HepG2 (cell line): ENCODE measurements around the gene CDC26. TPM values are rescaled to one million over a fixed set of nuclear protein-coding genes. Genes with fewer than 3 reads are reported as not detected.
A peak's percentile ranks its signal among the peaks of the same experiment; 100 is the strongest.

Experiments
- ATF7 ChIP-seq, 2 experiments: fragments of 450-650 bp in 1 of 2; sonication (generic) in 1 of 2; formaldehyde crosslinking in 1 of 2; IDR thresholded peaks; 2 replicates each; pipeline versions ENCODE4 v1.4.0 to v1.6.1; 2016 to 2020; ENCODE audit warnings: antibody characterized with exemption in 1 of 2, mild to moderate bottlenecking in 1 of 2, missing genetic modification reagents in 1 of 2
- ETV5 ChIP-seq: IDR thresholded peaks from 2 replicates; pipeline ENCODE4 v1.6.1; 2018; ENCODE audit warnings: missing biosample characterization, missing genetic modification reagents, inconsistent platforms, borderline replicate concordance
- FOXA1 ChIP-seq, 2 experiments: fragments of 450-650 bp in 1 of 2; sonication (generic) in 1 of 2; formaldehyde crosslinking in 1 of 2; IDR thresholded peaks; 2 replicates each; pipeline versions ENCODE4 v1.4.0 to v1.6.1; 2016 to 2020; ENCODE audit warnings: missing genetic modification reagents in 1 of 2
- HIVEP1 ChIP-seq: sonication (generic); formaldehyde crosslinking; IDR thresholded peaks from 2 replicates; pipeline ENCODE4 v1.4.0; 2020; ENCODE audit warnings: mild to moderate bottlenecking, missing genetic modification reagents
- JUN ChIP-seq: sonication (generic); formaldehyde crosslinking; IDR thresholded peaks from 2 replicates; pipeline ENCODE4 v1.4.0; 2020; ENCODE audit warnings: mild to moderate bottlenecking, missing genetic modification reagents
- KDM5B ChIP-seq: sonication (generic); formaldehyde crosslinking; IDR thresholded peaks from 2 replicates; pipeline ENCODE4 v1.4.0; 2020; ENCODE audit warnings: missing genetic modification reagents, mild to moderate bottlenecking, borderline replicate concordance
- MIER3 ChIP-seq: IDR thresholded peaks from 2 replicates; pipeline ENCODE4 v1.6.1; 2016; ENCODE audit warnings: missing compliant biosample characterization, borderline replicate concordance
- REXO4 ChIP-seq: sonication (generic); formaldehyde crosslinking; IDR thresholded peaks from 2 replicates; pipeline ENCODE4 v1.8.0; 2022; ENCODE audit warnings: missing genetic modification reagents, mild to moderate bottlenecking, borderline replicate concordance
- SRF ChIP-seq: IDR thresholded peaks from 2 replicates; pipeline ENCODE4 v1.6.1; 2011; ENCODE audit warnings: mild to moderate bottlenecking, low read depth, low read length, moderate library complexity
- YEATS4 ChIP-seq: sonication (generic); formaldehyde crosslinking; IDR thresholded peaks from 2 replicates; pipeline ENCODE4 v1.4.0; 2020; ENCODE audit warnings: missing genetic modification reagents, borderline replicate concordance
- ZMYM4 ChIP-seq: sonication (generic); formaldehyde crosslinking; IDR thresholded peaks from 2 replicates; pipeline ENCODE4 v1.8.1; 2023; ENCODE audit warnings: mild to moderate bottlenecking, missing genetic modification reagents
- ZNF343 ChIP-seq: sonication (generic); formaldehyde crosslinking; IDR thresholded peaks from 2 replicates; pipeline ENCODE4 v1.4.0; 2020; ENCODE audit warnings: mild to moderate bottlenecking, missing genetic modification reagents
- ZNF354B ChIP-seq: sonication (generic); formaldehyde crosslinking; IDR thresholded peaks from 2 replicates; pipeline ENCODE4 v1.8.0; 2022; ENCODE audit warnings: mild to moderate bottlenecking, missing genetic modification reagents
- ZNF75D ChIP-seq: sonication (generic); formaldehyde crosslinking; IDR thresholded peaks from 2 replicates; pipeline ENCODE4 v1.8.1; 2023; ENCODE audit warnings: missing genetic modification reagents, mild to moderate bottlenecking, borderline replicate concordance
- ZNF772 ChIP-seq: sonication (generic); formaldehyde crosslinking; IDR thresholded peaks from 2 replicates; pipeline ENCODE4 v1.5.0; 2020; ENCODE audit warnings: mild to moderate bottlenecking, missing genetic modification reagents
- ZSCAN25 ChIP-seq: sonication (generic); formaldehyde crosslinking; IDR thresholded peaks from 2 replicates; pipeline ENCODE4 v1.8.0; 2022; ENCODE audit warnings: mild to moderate bottlenecking, missing genetic modification reagents
- polyA plus RNA-seq, 8 experiments: library from polyadenylated mRNA; depleted of rRNA in 3 of 8; stranded (reverse) in 7 of 8; unstranded in 1 of 8; fragments of >200 nt; fragmentation: Illumina TruSeq in 4 of 8; extraction: Trizol in 4 of 8; gene quantifications; 2 replicates each; pipeline versions ENCODE4 v1.2.1 to v1.2.3, GENCODE V29; 2011 to 2016; ENCODE audit warnings: low read depth in 4 of 8, missing spikeins in 1 of 8, mixed read lengths in 1 of 8; ENCODE audit not compliant: insufficient read depth in 1 of 8
- total RNA-seq, 5 experiments: library from RNA; depleted of rRNA; stranded (reverse); fragments of >200 nt; fragmentation: Illumina TruSeq; extraction: Trizol; gene quantifications; 2 replicates each; pipeline ENCODE4 v1.2.3, GENCODE V29; 2016; ENCODE audit warnings: low read depth in 1 of 5
- TF ChIP-seq, protein P1 (sequence below): sonication (generic); formaldehyde crosslinking; IDR thresholded peaks from 2 replicates; pipeline ENCODE4 v1.9.0; 2021; ENCODE audit warnings: missing genetic modification reagents, mild to moderate bottlenecking, borderline replicate concordance
- TF ChIP-seq, protein P2 (sequence below): sonication (generic); formaldehyde crosslinking; IDR thresholded peaks from 2 replicates; pipeline ENCODE4 v1.5.0; 2020; ENCODE audit warnings: missing genetic modification reagents
- TF ChIP-seq, protein P3 (sequence below), 2 experiments: sonication (generic) in 1 of 2; formaldehyde crosslinking in 1 of 2; IDR thresholded peaks; 2 replicates each; pipeline versions ENCODE4 v1.4.0 to v1.6.1; 2018 to 2020; ENCODE audit warnings: missing genetic modification reagents in 2 of 2, borderline replicate concordance in 1 of 2, low read depth in 1 of 2, mild to moderate bottlenecking in 1 of 2, missing biosample characterization in 1 of 2
- TF ChIP-seq, protein P4 (sequence below): sonication (generic); formaldehyde crosslinking; IDR thresholded peaks from 2 replicates; pipeline ENCODE4 v1.5.0; 2020; ENCODE audit warnings: missing genetic modification reagents
- TF ChIP-seq, protein P5 (sequence below): sonication (generic); formaldehyde crosslinking; IDR thresholded peaks from 2 replicates; pipeline ENCODE4 v1.8.0; 2022; ENCODE audit warnings: mild to moderate bottlenecking, missing genetic modification reagents, moderate library complexity

Gene CDC26
- total and polyA plus RNA-seq, 2 of the 13 experiments (the other 11 are each of a cell fraction or from before 2014, with no cell fraction given), result 26.6 to 57.9 TPM

DNA sequence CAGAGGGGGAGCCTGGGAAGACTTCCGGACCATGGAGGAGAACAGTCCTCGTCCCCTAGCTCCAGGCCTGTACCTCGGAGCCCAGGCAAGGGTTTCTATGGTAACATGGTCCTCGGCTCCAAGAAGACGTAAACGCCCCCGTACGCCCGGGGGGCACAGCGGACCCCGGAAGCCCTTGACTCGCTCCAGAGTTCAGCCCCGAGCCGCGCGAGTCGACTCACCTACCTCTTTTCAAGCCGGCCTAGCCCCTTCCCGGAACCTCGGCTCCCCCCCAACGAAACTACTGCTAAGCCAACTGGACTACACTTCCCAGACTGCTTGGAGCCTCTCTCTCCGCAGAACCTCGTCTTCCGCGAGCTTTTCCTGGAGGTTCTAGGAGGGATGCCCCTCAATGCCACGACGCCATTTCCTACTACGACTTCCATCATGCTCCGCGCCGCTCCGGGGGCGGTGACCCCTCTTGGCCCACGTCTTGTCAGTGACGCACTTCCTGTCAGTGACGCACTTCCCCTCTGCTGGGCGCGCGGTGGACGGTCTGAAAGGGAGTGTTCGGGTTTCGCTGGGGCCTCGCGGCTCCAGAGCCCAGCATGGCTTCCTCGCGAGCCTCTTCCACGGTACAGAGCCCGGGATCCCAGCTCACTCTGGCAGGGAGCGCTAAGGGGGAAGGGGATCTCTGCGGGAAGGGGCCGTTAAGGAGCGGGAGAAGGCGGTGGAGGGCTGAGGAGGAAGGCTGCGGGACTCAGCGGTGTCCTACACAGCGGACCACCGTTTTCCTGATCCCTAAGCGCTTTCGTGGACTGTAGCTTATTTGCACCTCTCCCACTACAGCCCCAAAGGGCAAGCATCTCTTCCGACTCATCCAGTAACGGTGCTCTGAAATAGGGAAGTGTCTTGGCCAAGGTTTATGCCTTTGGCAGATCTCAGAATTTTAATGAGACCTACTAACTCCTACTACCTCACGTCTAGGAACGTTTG, at the start of gene CDC26, which contains the start of gene PRPF4 (continued):
- TF ChIP-seq, protein P1, sequence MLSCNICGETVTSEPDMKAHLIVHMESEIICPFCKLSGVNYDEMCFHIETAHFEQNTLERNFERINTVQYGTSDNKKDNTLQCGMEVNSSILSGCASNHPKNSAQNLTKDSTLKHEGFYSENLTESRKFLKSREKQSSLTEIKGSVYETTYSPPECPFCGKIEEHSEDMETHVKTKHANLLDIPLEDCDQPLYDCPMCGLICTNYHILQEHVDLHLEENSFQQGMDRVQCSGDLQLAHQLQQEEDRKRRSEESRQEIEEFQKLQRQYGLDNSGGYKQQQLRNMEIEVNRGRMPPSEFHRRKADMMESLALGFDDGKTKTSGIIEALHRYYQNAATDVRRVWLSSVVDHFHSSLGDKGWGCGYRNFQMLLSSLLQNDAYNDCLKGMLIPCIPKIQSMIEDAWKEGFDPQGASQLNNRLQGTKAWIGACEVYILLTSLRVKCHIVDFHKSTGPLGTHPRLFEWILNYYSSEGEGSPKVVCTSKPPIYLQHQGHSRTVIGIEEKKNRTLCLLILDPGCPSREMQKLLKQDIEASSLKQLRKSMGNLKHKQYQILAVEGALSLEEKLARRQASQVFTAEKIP (CRISPR knock-in tag), result no peak
- no peak for TF ChIP-seq ATF7 (IDR thresholded peaks at IDR 0.05)
- peak; percentile 63; the same call in 1 of the 2 replicates for TF ChIP-seq ATF7 (CRISPR knock-in tag; IDR thresholded peaks at IDR 0.05)
- TF ChIP-seq, protein P2, sequence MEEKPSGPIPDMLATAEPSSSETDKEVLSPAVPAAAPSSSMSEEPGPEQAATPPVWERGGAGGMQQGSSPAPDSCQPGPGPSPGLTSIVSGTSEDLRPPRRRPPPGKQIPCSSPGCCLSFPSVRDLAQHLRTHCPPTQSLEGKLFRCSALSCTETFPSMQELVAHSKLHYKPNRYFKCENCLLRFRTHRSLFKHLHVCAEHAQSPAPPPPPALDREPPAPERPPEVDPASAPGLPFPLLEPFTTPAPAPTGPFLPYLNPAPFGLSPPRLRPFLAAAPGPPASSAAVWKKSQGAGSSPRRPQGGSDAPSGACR (CRISPR knock-in tag), result no peak
- no peak for TF ChIP-seq FOXA1 (IDR thresholded peaks at IDR 0.05)
- peak; percentile 26; the same call in 1 of the 2 replicates for TF ChIP-seq FOXA1 (CRISPR knock-in tag; IDR thresholded peaks at IDR 0.05)
- TF ChIP-seq ETV5 (CRISPR knock-in tag), result peak; percentile 46; the same call in 1 of the 2 replicates
- TF ChIP-seq, protein P3, sequence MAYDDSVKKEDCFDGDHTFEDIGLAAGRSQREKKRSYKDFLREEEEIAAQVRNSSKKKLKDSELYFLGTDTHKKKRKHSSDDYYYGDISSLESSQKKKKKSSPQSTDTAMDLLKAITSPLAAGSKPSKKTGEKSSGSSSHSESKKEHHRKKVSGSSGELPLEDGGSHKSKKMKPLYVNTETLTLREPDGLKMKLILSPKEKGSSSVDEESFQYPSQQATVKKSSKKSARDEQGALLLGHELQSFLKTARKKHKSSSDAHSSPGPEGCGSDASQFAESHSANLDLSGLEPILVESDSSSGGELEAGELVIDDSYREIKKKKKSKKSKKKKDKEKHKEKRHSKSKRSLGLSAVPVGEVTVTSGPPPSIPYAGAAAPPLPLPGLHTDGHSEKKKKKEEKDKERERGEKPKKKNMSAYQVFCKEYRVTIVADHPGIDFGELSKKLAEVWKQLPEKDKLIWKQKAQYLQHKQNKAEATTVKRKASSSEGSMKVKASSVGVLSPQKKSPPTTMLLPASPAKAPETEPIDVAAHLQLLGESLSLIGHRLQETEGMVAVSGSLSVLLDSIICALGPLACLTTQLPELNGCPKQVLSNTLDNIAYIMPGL (CRISPR knock-in tag; IDR thresholded peaks at IDR 0.05; ENCODE audit: borderline replicate concordance in 1 of 2, low read depth in 1 of 2), result peak; percentile 58 to 89
- no peak for TF ChIP-seq SRF
- TF ChIP-seq HIVEP1 (CRISPR knock-in tag), result peak; percentile 93
- TF ChIP-seq, protein P4, sequence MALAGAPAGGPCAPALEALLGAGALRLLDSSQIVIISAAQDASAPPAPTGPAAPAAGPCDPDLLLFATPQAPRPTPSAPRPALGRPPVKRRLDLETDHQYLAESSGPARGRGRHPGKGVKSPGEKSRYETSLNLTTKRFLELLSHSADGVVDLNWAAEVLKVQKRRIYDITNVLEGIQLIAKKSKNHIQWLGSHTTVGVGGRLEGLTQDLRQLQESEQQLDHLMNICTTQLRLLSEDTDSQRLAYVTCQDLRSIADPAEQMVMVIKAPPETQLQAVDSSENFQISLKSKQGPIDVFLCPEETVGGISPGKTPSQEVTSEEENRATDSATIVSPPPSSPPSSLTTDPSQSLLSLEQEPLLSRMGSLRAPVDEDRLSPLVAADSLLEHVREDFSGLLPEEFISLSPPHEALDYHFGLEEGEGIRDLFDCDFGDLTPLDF, result peak; percentile 81
- TF ChIP-seq REXO4 (CRISPR knock-in tag), result no peak
- 0 out of 2 replicates have a peak, but pooled peaks have one; percentile 27 for TF ChIP-seq ZNF354B
- peak; percentile 65 for TF ChIP-seq JUN (CRISPR knock-in tag)
- TF ChIP-seq YEATS4, result peak; percentile 65; the same call in 1 of the 2 replicates
- TF ChIP-seq KDM5B (CRISPR knock-in tag), result peak; percentile 75; the same call in 1 of the 2 replicates
- TF ChIP-seq ZNF772, result peak; percentile 48; the same call in 1 of the 2 replicates
- TF ChIP-seq MIER3 (CRISPR knock-in tag), result peak; percentile 78; the same call in 1 of the 2 replicates
- TF ChIP-seq ZNF343 (CRISPR knock-in tag), result no peak
- TF ChIP-seq ZSCAN25 (CRISPR knock-in tag), result peak; percentile 67
- no peak for TF ChIP-seq ZNF75D (CRISPR knock-in tag)
- TF ChIP-seq, protein P5, sequence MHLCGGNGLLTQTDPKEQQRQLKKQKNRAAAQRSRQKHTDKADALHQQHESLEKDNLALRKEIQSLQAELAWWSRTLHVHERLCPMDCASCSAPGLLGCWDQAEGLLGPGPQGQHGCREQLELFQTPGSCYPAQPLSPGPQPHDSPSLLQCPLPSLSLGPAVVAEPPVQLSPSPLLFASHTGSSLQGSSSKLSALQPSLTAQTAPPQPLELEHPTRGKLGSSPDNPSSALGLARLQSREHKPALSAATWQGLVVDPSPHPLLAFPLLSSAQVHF, result no peak
- peak; percentile 59; the same call in 1 of the 2 replicates for TF ChIP-seq ZMYM4
